Measurements from ENCODE around the gene GNPTAB.

DNA sequence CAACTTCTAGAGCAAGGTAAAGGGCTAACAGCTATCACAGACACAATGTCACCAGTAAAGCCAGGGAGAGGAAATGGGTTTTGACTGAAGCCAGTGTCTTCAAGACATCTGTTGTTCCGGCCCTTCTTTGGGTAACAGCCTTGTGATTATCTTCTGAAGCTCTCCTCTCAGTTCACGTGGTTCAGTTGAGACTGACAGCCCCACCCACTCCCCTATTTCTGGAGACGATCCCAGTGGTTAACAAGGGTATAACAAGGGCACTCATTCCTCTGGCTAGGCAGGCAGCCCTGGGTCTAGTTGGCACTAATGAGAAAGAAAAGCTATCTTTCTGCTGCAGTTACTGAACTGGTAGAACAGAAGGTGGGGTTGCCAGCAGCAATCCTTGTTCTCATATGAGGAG is 6.9 kb downstream of the GNPTAB start:
- TF ChIP-seq, protein P1, sequence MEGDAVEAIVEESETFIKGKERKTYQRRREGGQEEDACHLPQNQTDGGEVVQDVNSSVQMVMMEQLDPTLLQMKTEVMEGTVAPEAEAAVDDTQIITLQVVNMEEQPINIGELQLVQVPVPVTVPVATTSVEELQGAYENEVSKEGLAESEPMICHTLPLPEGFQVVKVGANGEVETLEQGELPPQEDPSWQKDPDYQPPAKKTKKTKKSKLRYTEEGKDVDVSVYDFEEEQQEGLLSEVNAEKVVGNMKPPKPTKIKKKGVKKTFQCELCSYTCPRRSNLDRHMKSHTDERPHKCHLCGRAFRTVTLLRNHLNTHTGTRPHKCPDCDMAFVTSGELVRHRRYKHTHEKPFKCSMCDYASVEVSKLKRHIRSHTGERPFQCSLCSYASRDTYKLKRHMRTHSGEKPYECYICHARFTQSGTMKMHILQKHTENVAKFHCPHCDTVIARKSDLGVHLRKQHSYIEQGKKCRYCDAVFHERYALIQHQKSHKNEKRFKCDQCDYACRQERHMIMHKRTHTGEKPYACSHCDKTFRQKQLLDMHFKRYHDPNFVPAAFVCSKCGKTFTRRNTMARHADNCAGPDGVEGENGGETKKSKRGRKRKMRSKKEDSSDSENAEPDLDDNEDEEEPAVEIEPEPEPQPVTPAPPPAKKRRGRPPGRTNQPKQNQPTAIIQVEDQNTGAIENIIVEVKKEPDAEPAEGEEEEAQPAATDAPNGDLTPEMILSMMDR (IDR thresholded peaks at IDR 0.05; ENCODE audit: low read depth, low read length): no peak
- no peak for TF ChIP-seq EZH2phosphoT487 (IDR thresholded peaks at IDR 0.05; ENCODE audit: low read depth)
